Kidney epithelial cell (primary cell): ENCODE measurements around the gene NTRK3. TPM values are rescaled to one million over a fixed set of nuclear protein-coding genes. Genes with fewer than 3 reads are reported as not detected.
"Not testable (repeated sequence)": the region's sequence is repeated elsewhere in the genome, so short reads cannot be mapped to it uniquely, and the experiment has no call there.

Experiments used
- DNase-seq: peaks from one replicate; pipeline ENCODE4 v3.0.0-alpha.2; 2010; ENCODE audit warnings: low read depth
- H3K27me3 ChIP-seq: 2 replicates; pipeline ENCODE4 v1.6.0; 2011; ENCODE audit warnings: low read length; ENCODE audit not compliant: control insufficient read depth, insufficient read depth
- H3K36me3 ChIP-seq: 2 replicates; pipeline ENCODE4 v1.5.1; 2011; ENCODE audit warnings: low read length; ENCODE audit not compliant: control insufficient read depth, insufficient read depth
- H3K4me3 ChIP-seq: 2 replicates; pipeline ENCODE4 v1.5.1; 2011; ENCODE audit warnings: low read depth, mild to moderate bottlenecking, control low read depth, low read length
- CTCF ChIP-seq: IDR thresholded peaks from 2 replicates; pipeline ENCODE4 v1.5.1; 2011; ENCODE audit warnings: mild to moderate bottlenecking, moderate library complexity, low read length, control low read depth, inconsistent platforms; ENCODE audit not compliant: insufficient read depth, poor library complexity, severe bottlenecking
- total RNA-seq: library from RNA; depleted of rRNA; stranded (reverse); fragments of >200 nt; gene quantifications from 2 replicates; pipeline ENCODE4 v1.2.3, GENCODE V29; 2015

Gene NTRK3
- total RNA-seq, 1 donor from 2014 or later: not detected

- H3K36me3 ChIP-seq: no peaks in the 10 kb centered on the region
- no peak for TF ChIP-seq CTCF
- H3K27me3 ChIP-seq: no peaks in the 10 kb centered on the region
- no peak for DNase-seq
- H3K4me3 ChIP-seq: no peak overlapping the region
Measured at GRCh38 chr15:88076328-88076727, 180.2 kb downstream of the NTRK3 start.

- TF ChIP-seq CTCF: no peak
- Histone ChIP-seq H3K4me3 (no peak overlapping the region), H3K36me3 (no peaks in the 10 kb centered on the region), H3K27me3 (no peaks in the 10 kb centered on the region)
- DNase-seq: no peak
Measured at GRCh38 chr15:88075102-88075501, 181.4 kb downstream of the NTRK3 start.

- TF ChIP-seq CTCF: no peak
- Histone ChIP-seq H3K27me3 (no peaks in the 10 kb centered on the region), H3K4me3 (no peak overlapping the region), H3K36me3 (no peaks in the 10 kb centered on the region)
- no peak for DNase-seq
Measured at GRCh38 chr15:88074386-88074785, 182.2 kb downstream of the NTRK3 start.

GRCh38 chr15:88073391-88073691 is 183.2 kb downstream of the NTRK3 start:
- H3K27me3 ChIP-seq: no peaks in the 10 kb centered on the region
- no peak for DNase-seq
- no peak for TF ChIP-seq CTCF
- H3K4me3 ChIP-seq: no peak overlapping the region
- no peaks in the 10 kb centered on the region for H3K36me3 ChIP-seq

GRCh38 chr15:88072598-88073390 is 183.7 kb downstream of the NTRK3 start:
- DNase-seq: no peak
- no peak for TF ChIP-seq CTCF
- Histone ChIP-seq H3K27me3 (no peaks in the 10 kb centered on the region), H3K36me3 (no peaks in the 10 kb centered on the region), H3K4me3 (no peak overlapping the region)

- H3K36me3 ChIP-seq, H3K4me3 ChIP-seq, DNase-seq, H3K27me3 ChIP-seq: not testable (repeated sequence)
Measured at GRCh38 chr15:88072133-88072532, 184.4 kb downstream of the NTRK3 start.
